ENCODE data around the gene NTRK2.
A peak's percentile ranks its signal among the peaks of the same experiment; 100 is the strongest.

The NTRK2 gene

DNA sequence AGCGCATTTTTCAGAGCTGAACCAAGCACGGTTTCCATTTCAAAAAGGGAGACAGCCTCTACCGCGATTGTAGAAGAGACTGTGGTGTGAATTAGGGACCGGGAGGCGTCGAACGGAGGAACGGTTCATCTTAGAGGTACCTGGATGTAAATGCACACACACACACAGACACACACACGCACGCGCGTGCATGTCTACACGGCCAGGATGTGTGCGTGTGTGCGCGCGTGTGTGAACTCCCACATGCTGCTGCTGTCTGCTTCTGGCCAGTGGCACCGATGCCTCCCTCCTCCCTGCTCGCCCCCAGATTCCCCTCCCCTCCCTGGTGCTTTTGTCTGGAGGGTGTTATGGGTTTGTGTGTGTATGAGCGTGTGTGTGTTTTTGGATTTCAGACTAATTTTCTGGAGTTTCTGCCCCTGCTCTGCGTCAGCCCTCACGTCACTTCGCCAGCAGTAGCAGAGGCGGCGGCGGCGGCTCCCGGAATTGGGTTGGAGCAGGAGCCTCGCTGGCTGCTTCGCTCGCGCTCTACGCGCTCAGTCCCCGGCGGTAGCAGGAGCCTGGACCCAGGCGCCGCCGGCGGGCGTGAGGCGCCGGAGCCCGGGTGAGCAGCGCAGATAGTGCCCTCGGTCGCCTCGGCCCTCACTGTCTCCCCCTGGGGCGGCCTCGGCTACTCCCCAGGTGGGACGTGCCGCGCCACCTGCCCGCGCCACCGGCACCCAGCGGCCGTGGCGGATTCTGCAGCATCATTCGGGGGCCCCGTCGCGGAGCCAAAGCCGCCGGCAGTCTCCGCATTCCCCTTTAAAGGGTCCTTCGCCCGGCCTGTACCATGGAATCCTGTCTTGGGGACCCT, at the start of gene NTRK2:
Gene NTRK2, plus strand, starts transcription at position 442 of the 850 bp plus-strand sequence. CDS start 1,020 bp downstream, outside the sequence.
- peak; percentile 77 for DNase-seq

GRCh38 chr9:84620338-84620737, 49.2 kb upstream of the NTRK2 start:
- DNase-seq: no peak

DNA sequence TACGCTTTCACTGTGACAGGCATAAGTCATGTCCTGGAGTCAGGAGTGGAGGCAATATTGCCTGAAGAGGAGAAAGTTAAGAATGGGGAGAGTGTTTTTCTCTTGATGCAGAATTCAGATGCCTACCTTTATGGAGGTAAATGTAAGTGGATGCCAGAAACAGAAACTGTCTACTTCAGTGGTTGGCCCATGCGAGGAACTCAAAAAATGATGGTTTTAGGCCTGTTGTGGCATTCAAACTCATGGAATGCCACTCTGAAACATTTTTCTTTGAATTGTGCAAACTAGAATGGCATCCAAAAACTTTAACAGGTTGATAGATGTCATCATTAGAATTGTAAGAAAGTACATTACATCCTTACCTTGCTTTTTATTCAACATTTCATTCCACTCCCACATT, 47.7 kb upstream of the NTRK2 start:
- no peak for DNase-seq

- no peak for DNase-seq
Observed at GRCh38 chr9:84622981-84623380, 46.5 kb upstream of the NTRK2 start.

GRCh38 chr9:84636436-84636835, 33.1 kb upstream of the NTRK2 start:
- DNase-seq: no peak

DNA sequence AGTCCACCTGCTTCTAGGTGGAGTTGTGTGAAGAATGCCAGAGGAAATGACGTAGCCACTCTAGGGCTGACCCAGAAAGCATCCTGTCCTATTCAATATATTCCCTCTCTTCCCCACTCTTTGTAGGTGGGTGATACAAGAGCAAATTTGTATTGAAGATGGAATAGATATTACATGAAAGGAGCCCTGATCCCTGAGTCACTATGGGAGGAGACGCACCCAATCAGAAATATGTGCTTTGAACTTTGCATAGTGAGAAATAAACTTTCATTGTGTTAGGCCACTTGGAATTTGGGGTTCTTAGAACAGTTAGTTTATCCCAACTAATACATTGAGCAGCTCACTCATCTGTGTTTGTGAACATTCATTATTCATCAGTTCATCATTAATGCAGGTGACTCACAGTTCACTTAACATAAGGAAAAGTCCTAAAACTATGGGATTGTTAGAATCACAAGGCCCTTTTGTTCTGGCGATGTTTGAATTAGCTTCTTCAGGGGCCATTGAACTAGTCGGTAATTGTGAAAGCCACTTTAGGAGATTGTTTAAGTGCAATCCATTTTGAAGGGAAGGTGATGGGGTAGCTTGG, 26.9 kb upstream of the NTRK2 start:
- DNase-seq: no peak

GRCh38 chr9:84647699-84648098, 21.8 kb upstream of the NTRK2 start:
- no peak for DNase-seq

DNA sequence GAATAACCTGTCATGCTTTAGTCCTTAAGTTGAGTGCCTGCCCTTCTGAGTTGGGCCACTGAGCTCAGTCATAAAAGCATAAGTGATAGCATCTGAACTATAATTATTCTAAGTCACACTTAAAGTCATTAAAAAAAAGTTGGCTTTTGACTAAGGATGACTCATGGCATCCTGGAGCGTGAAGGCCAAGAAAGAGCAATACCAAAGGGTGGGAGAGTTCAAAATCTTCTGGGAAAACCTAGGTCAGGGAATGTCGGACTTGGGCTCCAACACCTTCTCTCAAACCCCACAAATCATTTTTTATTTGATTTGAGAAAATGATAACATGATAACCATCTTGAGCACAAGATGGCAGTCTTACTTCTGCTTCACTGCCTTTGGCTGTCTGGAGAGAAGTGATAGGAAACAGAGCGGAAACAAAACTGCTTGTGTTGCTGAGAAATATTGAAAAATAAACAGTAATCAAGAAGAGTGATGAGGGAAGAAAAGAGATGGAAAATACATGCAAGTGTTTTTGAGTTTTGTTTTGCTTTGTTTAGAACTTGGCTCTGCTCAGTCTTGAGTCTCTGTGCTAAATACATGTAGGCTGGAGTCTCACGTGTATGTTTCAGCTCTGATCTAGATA, 16.9 kb upstream of the NTRK2 start:
- no peak for DNase-seq

DNA sequence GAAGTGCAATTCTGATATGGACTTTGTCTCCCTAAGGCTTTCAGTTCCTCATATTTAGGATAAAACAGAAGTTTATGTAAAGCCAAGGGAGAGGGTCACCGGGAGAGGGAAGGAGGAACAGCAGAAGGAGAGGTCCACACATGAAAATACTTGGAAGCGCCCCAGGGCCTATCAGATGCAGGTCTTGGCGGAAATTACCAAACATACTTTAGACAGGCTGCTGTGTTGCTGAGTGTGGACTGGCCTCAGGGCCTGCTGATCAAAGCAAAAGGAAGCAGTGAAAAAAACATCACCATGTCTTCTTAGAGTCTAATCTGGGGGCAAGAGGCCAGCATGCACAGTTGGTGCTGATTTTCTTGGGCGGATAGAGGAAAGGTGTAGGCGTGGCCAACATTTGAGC, 14.1 kb upstream of the NTRK2 start:
- no peak for DNase-seq

DNA sequence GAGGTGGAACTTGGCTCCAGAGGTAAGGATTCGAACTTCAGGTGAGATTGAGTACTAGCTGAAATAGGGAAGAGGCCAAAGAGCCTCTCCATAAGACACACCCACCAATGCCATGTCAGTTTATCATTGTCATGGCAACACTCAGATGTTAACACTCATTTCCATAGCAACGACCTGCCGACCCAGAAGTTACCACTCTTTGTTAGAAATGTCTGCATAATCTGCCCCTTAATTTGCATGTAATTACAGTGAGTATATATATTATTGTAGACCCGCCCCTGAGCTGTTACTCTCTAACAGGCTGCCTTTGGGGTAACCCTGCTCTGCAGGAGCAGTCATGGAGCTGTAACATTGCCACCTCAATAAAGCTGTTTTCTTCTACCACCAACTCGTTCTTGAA, 10.2 kb upstream of the NTRK2 start:
- DNase-seq: no peak

DNA sequence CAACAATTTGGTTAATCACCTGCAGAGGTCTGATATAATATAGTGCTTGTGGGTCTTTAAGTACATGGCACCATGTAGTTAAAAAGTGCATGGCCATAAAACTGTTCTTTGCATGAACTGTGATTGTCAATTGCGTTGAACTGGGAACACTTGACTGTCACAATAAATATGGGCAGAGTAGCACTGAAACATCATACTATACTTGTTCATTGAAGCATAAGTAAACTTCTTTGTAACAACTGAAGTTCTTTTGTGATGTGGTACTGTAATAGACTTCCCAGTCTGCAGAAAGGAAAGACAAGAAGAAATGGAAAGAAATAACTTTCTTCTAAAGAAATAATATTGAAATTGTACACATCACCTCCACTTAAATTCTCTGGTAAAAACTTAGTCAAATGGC, 9.8 kb upstream of the NTRK2 start:
- no peak for DNase-seq

GRCh38 chr9:84667571-84668195, 1.8 kb upstream of the NTRK2 start:
- DNase-seq: peak; percentile 62

GRCh38 chr9:84668196-84669012, 1.1 kb upstream of the NTRK2 start:
- DNase-seq: peak; percentile 89

GRCh38 chr9:84669013-84669287, 579 bp upstream of the NTRK2 start:
- no peak for DNase-seq

DNA sequence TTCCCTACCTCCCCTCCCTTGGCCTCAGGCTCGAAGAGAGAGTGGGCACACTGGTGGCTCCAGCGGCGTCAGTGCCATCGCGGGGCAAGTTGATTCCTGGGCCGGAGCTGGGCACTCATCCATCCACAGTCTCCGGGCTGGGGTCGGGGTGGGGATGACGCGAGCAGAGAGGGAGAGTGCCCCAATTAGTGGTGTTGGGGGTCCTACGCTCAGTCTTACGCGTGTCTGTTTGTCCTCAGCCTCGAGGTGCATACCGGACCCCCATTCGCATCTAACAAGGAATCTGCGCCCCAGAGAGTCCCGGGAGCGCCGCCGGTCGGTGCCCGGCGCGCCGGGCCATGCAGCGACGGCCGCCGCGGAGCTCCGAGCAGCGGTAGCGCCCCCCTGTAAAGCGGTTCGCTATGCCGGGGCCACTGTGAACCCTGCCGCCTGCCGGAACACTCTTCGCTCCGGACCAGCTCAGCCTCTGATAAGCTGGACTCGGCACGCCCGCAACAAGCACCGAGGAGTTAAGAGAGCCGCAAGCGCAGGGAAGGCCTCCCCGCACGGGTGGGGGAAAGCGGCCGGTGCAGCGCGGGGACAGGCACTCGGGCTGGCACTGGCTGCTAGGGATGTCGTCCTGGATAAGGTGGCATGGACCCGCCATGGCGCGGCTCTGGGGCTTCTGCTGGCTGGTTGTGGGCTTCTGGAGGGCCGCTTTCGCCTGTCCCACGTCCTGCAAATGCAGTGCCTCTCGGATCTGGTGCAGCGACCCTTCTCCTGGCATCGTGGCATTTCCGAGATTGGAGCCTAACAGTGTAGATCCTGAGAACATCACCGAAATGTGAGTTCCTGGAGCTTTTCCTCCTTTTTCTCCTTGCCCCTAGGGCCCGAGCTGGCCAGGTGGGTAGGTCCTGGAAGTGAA, 861 bp downstream of the NTRK2 start:
- peak; percentile 51 for DNase-seq

DNA sequence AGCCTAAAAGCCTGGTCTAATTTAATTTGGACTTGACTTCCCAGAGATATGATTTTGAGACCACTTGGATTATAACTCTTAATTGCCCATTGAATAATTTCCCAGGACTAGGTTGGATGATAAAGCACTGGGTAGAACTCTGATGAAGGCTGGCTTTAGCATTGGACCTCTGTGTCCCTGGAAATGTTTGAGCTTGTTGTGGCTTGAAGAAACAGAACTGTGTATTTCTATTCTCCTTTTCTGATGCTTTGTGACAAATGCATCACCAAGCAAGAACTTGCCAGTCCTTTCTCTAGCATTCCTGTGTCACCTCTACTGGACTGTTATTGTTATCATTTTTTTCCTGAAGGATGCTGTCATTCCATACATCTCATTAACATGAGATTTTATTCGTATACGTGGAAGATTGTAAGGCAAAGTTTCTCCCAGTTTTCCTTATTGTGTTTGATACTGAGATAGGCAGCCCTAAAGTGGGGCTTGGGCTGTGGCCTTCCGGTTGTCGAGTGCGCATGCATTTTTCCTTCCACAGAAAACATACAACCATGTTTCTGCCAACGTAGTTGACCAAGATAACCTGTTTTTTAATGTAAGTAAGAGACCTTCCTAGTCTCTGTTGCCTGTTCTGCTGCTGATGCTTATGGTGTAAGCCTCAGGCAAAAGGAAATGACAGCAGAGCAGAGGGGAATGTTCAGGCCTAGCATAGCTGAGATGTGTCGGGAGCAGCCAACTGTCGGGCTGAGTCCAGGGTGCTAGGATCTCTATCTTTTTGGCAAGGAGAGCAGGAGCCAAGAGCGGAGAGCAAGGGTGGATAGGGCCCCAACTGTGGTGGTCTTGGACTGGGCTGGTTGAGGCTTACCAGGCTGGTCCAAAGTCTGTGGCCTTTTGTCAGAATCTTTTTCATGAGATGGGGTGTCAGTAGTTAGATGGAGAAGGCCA, 2.3 kb downstream of the NTRK2 start:
- DNase-seq: no peak

DNA sequence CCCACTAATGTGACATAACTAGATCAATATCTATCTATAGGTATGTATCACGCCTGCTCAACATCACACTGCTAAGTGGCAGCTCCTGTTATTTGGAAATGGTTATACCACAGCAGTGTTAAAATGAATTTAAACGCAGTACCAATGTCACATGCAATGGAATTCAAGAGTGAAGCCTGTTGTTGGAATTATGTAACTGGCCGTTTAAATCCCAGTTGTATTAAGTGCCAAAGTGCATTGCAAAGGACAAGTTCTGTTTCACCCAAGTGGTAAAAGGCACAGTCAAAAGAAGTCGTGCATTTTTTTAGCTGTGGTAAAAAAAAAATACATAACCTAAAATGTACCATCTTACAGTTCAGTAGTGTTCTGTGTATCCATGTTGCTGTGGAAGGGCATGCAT, 4.3 kb downstream of the NTRK2 start:
- DNase-seq: no peak

DNA sequence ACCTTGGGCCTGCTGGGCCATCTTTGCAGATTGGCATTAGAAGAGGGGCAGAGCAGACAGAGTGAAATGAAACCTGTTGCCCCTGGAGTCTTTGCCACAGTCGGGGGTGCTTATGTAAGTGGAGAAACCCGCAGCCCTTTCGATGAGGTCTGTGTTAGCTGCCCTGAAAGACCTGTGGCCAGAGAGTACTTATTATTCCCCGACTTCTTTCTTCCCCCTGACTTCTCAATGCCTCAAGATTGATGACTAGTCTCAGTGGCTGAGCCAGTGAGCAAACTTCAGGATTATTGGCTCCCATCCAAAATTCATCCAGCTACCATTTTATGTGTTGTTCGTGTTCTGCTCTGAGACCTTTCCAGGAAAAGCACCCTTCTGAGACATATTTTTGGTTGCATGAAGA, 7.6 kb downstream of the NTRK2 start:
- no peak for DNase-seq

DNA sequence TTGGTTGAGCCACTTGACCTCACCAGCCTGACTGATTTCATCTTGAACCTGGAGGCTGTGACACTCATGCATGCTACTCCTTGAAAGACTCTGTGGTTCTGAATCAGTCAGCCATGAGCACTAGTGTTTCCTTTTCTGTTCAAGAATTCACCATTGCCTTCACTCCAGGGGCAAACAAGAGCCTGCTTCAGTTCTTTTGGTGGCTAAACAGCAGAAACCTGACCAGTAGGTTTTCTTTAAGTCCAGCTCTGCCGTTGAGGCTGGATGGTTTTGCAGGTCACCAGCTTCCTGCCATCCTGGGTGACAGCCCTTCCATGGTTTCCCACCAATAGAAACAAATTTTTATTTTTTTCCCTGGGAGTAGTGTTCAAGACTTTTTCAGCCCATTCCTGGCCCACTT, 10.0 kb downstream of the NTRK2 start:
- DNase-seq: no peak

DNA sequence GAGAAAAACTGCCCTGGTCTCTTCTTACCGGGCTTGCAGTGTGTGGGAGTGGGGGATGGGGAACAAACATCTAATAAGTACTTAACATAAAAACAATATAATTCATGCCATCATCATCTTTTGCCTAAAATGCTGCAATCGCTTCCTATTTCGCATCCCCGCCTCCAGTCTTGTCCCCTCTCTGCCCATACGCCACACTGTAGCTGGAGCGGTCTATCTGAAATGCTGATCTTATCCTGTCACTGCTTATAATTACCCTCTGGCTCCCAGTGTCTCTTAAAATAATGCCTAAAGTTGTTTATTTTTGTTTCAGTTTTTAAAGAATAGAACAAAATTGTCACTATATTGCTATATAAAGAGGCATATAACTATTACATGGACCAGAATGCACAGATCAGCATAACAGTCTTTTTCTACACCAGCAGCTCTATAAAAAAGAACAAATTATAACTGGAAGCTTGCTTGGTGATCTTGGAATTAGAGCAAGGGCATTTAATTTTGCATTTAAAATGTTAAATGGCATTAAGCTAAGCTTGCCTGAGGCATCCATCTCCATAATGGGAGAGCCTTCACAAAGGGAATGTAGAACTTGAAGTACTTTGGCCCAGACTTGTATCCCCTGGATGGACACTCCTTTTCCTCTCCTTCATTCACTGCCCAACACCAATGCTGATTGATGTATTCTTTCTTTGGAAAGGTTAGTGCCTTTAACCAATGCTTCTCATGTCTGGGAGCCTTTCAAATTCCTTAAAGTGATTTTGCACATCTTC, 12.2 kb downstream of the NTRK2 start:
- no peak for DNase-seq
